Common myeloid progenitor, CD34-positive (primary cell): Measurements from ENCODE around the gene ALG12.

ENCODE experiments used
- CTCF ChIA-PET: fragments of 350-600 bp; sonication (Branson Sonifier 250); formaldehyde crosslinking; loops from one replicate; lab custom pipeline; 2021; ENCODE audit warnings: antibody characterized with exemption; lab: Charles Lee
- POLR2A ChIA-PET: fragments of 350-600 bp; sonication (Branson Sonifier 250); formaldehyde crosslinking; loops from one replicate; lab custom pipeline; 2021; ENCODE audit warnings: antibody characterized with exemption; lab: Charles Lee
- DNase-seq, 3 donors: peaks; one replicate each; pipeline versions ENCODE4 v3.0.0 to v3.0.0-alpha.2; 2013
- H3K27ac ChIP-seq, 2 experiments: 1 replicate in 1 of 2; 2 replicates in 1 of 2; pipeline ENCODE4 v1.7.0; 2013; ENCODE audit warnings: inconsistent platforms in 2 of 2, low read length in 2 of 2, mild to moderate bottlenecking in 2 of 2, low read depth in 1 of 2, moderate library complexity in 1 of 2; ENCODE audit not compliant: severe bottlenecking in 2 of 2, insufficient read depth in 1 of 2, poor library complexity in 1 of 2
- H3K27me3 ChIP-seq, 5 experiments: replicated peaks in 2 of 5; 1 replicate in 3 of 5; 2 replicates in 2 of 5; pipeline versions ENCODE4 v1.6.1 to v1.7.0; 2013; ENCODE audit warnings: low read length in 4 of 5, mild to moderate bottlenecking in 2 of 5, moderate library complexity in 2 of 5, inconsistent platforms in 1 of 5; ENCODE audit not compliant: insufficient read depth in 5 of 5, control insufficient read depth in 4 of 5
- H3K36me3 ChIP-seq, 4 experiments: 1 replicate in 2 of 4; 2 replicates in 2 of 4; pipeline versions ENCODE4 v1.6.1 to v1.7.0; 2013; ENCODE audit warnings: low read length in 3 of 4, control low read depth in 1 of 4, mild to moderate bottlenecking in 1 of 4; ENCODE audit not compliant: control insufficient read depth in 4 of 4, insufficient read depth in 4 of 4
- H3K4me1 ChIP-seq, 4 experiments: 1 replicate in 3 of 4; 2 replicates in 1 of 4; pipeline versions ENCODE4 v1.6.1 to v1.7.1; 2013; ENCODE audit warnings: low read length in 3 of 4, mild to moderate bottlenecking in 3 of 4, control low read depth in 1 of 4, inconsistent platforms in 1 of 4, moderate library complexity in 1 of 4; ENCODE audit not compliant: control insufficient read depth in 4 of 4, insufficient read depth in 4 of 4; ENCODE audit errors: control extremely low read depth in 1 of 4
- H3K4me3 ChIP-seq, 7 experiments: 1 replicate in 4 of 7; 2 replicates in 3 of 7; pipeline versions ENCODE4 v1.5.1 to v1.7.0; 2013; ENCODE audit warnings: mild to moderate bottlenecking in 7 of 7, low read length in 6 of 7, moderate library complexity in 6 of 7, inconsistent platforms in 2 of 7, low read depth in 2 of 7, control low read depth in 1 of 7; ENCODE audit not compliant: insufficient read depth in 4 of 7, control insufficient read depth in 1 of 7; ENCODE audit errors: extremely low read depth in 1 of 7
- H3K9me3 ChIP-seq, 5 experiments: 1 replicate in 4 of 5; 2 replicates in 1 of 5; pipeline versions ENCODE4 v1.6.1 to v1.7.1; 2013; ENCODE audit warnings: low read length in 4 of 5, mild to moderate bottlenecking in 2 of 5, inconsistent platforms in 1 of 5, low read depth in 1 of 5, moderate library complexity in 1 of 5; ENCODE audit not compliant: control insufficient read depth in 4 of 5, insufficient read depth in 2 of 5; ENCODE audit errors: control extremely low read depth in 1 of 5
- WGBS: methylation state at CpG from one replicate; pipeline ENCODE4 v1.1.5; 2013; ENCODE audit not compliant: insufficient coverage; 5-methylcytosine and 5-hydroxymethylcytosine counted together

The ALG12 gene

DNA sequence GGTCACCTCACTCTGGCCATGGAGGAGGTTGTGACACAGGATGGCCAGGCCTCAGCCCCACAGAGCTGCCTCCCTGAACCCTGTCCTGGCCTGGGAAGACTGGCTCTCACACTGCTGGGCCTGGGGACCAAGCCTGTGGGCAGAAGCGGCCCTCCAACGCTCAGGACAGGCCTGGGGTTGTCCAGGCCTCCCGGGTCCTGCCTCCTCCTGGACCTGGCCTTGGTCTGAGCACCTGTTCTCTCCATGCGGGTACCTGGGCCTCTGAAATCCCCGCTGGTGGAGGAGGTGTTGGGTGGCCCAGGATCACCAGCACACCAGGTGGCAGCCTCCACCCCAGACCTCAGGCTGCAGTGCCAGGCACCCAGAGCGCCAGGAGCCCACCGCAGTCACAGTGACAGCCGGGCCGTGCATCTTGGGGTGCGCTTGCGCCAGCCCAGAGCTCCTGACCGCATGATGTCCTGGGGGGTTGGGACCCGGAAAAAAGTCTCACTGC, 26.2 kb upstream of the ALG12 start:
- H3K9me3 ChIP-seq, result peaks cover 0 to 4% (median 0%) of the 10 kb centered on the region in 5 experiments
- POLR2A ChIA-PET, result no interaction called here
- DNase-seq, result no peak
- CTCF ChIA-PET, result interaction anchor here (1.4 kb wide), 1 partner anchor 14 kb away, joined by 5 read pairs; no protein-coding TSS in a partner anchor
- peaks cover 0 to 29% (median 10%) of the 10 kb centered on the region in 4 experiments for H3K4me1 ChIP-seq
- no peaks in the 10 kb centered on the region for H3K36me3 ChIP-seq
- H3K27me3 ChIP-seq, result no peaks in the 10 kb centered on the region
- H3K27ac ChIP-seq, result no peak overlapping the region
- no peak overlapping the region for H3K4me3 ChIP-seq
- 98% methylated on average over 10 of the region's 13 CpGs for WGBS

DNA sequence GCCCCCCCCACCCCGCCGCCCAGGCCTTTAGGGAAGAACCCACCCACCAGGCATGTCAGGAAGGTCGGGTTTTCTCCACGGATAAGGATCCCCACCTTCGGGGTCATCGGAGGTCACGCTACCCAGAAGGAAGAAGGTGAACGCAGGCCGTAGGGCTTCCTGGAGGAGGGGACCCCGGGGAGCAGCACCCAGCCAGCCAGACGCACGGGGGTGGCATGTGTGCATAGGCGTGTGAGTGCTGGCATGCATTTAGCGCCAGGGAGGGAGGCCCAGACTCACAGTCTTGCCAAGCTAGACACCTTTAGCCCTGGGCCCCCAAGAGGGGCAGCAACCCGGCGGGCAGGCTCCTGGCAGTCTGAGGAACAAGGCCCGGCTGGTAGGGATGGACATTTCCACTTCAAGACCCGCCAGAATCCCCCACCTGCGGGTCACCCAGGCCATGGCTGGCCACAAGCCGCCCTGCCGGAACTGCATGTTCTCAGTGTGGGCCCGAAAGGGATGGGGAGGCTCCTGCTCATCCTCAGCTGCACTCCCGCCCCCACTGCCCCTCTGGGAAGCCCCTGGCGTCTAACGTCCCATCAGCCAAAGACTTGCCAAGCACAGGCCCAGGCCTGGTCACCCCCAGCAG, 25.6 kb upstream of the ALG12 start:
- Histone ChIP-seq H3K9me3 (peaks cover 0 to 4% (median 0%) of the 10 kb centered on the region in 5 experiments), H3K36me3 (no peaks in the 10 kb centered on the region), H3K4me3 (no peak overlapping the region), H3K4me1 (peaks cover 0 to 29% (median 10%) of the 10 kb centered on the region in 4 experiments), H3K27me3 (no peaks in the 10 kb centered on the region), H3K27ac (no peak overlapping the region)
- DNase-seq, result no peak
- WGBS, result 93% methylated on average over 24 of the region's 25 CpGs
- ChIA-PET CTCF (interaction anchor here (1.4 kb wide), 1 partner anchor 13 kb away, joined by 5 read pairs; no protein-coding TSS in a partner anchor), POLR2A (no interaction called here)

DNA sequence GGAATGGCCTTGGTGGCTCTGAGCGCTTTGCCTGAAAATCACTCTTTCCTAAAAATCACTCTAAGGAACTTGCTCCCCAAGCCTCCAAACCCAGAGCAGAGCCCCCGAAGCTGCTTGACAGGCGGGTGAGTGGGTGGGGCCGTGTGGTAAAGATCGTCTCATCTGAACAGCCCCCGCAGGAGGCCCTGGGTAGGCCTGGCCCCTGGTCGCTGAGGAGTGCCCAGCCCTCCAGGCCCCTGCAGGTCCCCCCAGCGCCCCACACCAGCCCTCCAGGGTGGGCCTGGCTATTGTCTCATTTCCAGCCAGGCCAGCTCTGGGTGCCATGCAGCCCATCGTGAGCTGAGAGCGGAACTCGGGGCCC, 25.1 kb upstream of the ALG12 start:
- 100% methylated on average over 6 of the region's 11 CpGs for WGBS
- CTCF ChIA-PET, result interaction anchor here (1.4 kb wide), 1 partner anchor 13 kb away, joined by 5 read pairs; no protein-coding TSS in a partner anchor
- POLR2A ChIA-PET, result interaction anchor here (1.1 kb wide), 1 partner anchor 16 kb away, joined by 3 read pairs; no protein-coding TSS in a partner anchor

DNA sequence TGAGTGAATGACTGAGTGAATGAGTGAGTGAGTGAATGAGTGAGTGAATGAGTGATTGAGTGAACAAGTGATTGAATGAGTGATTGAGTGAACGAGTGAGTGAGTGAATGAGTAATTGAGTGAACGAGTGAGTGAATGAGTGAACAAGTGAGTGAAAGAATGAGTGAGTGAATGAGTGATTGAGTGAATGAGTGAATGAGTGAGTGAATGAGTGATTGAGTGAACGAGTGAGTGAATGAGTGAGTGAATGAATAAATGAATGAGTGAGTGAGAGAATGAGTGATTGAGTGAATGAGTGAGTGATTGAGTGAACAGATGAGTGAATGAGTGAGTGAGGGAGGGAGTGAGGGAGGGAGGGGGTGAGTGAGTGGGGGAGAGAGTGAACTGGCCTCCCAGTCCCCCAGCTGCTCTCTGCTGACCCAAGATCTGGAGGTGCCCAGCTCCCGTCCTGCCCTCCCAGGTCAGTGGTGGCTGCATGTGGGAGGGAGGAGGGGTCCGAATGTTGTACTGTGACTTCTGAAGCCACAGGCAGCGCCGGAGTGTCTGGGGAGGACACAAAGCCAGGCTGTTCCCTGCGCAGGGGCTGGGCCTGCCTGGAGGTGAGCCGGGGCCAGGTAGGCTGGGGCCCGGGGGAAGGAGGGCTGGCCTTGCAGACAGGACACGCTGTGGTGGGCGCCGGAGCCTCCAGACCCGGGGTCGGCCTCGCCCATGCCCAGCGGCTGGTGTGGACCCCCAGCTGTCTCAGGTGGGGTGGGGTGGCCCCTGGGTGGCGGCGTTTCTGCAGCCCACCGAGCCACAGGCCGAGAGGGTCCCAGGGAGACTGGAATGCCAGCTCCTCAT, 24.5 kb upstream of the ALG12 start:
- DNase-seq, result peak in 1 of 3 donors; percentile 44
- Histone ChIP-seq H3K9me3 (peaks cover 0 to 4% (median 0%) of the 10 kb centered on the region in 5 experiments), H3K27me3 (no peaks in the 10 kb centered on the region), H3K27ac (no peak overlapping the region), H3K36me3 (no peaks in the 10 kb centered on the region), H3K4me1 (peaks cover 0 to 40% (median 16%) of the 10 kb centered on the region in 4 experiments), H3K4me3 (no peak overlapping the region)
- WGBS, result 97% methylated on average over 21 of the region's 21 CpGs
- CTCF ChIA-PET, result no interaction called here
- POLR2A ChIA-PET, result interaction anchor here (1.1 kb wide), 1 partner anchor 17 kb away, joined by 3 read pairs; no protein-coding TSS in a partner anchor

More for the DNA sequence above, 25.1 kb upstream of the ALG12 start:
- Histone ChIP-seq H3K4me3 (no peak overlapping the region), H3K9me3 (peaks cover 0 to 4% (median 0%) of the 10 kb centered on the region in 5 experiments), H3K27ac (no peak overlapping the region), H3K36me3 (no peaks in the 10 kb centered on the region), H3K4me1 (peaks cover 0 to 34% (median 12%) of the 10 kb centered on the region in 4 experiments), H3K27me3 (no peaks in the 10 kb centered on the region)
- DNase-seq, result no peak

DNA sequence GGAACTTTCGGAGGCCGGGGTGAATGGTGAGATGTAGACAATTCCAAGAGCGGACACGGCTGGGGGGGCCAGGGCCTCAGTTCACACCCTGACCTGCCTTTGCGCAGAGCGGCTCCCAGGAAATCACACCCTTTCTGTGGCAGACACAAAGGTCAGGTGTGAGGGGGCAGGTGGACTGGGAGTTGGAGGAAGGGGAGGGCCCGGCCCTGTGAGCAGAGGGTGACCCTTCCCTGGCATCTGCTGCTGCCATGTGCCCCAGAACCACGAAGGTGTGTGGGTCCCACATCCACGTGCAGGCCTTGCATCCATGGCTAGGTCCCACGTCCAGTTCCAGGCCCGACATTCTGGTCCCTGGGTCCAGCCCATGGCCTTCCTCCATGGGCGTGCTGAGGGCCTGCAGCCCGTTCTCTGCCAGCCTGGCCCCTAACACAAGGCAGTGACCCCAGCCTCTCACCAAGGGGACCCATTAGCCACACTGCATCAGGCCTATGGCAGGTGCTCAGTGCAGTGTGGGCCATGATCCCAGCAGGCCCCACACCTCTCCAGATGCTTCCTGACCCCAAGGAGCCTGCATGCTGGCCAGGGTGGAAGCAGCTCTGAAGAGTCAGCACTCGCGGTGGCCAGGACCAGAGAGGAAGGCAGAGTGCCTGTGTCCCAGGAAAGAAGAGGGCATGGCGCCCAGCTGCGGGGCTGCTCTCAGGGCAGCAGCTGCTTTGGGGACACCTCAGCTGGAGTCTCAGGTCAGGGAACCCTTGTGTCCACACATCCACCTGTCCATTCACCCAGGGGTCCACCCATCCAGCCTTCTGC, 23.5 kb upstream of the ALG12 start:
- no peak for DNase-seq
- no peaks in the 10 kb centered on the region for H3K27me3 ChIP-seq
- no peak overlapping the region for H3K27ac ChIP-seq
- peaks cover 0 to 4% (median 0%) of the 10 kb centered on the region in 5 experiments for H3K9me3 ChIP-seq
- H3K4me1 ChIP-seq, result peaks cover 0 to 48% (median 26%) of the 10 kb centered on the region in 4 experiments
- ChIA-PET CTCF (interaction anchor here (1.0 kb wide), 1 partner anchor 89 kb away, joined by 3 read pairs; no protein-coding TSS in a partner anchor), POLR2A (no interaction called here)
- H3K36me3 ChIP-seq, result no peaks in the 10 kb centered on the region
- 93% methylated on average over 16 of the region's 17 CpGs for WGBS
- no peak overlapping the region for H3K4me3 ChIP-seq

DNA sequence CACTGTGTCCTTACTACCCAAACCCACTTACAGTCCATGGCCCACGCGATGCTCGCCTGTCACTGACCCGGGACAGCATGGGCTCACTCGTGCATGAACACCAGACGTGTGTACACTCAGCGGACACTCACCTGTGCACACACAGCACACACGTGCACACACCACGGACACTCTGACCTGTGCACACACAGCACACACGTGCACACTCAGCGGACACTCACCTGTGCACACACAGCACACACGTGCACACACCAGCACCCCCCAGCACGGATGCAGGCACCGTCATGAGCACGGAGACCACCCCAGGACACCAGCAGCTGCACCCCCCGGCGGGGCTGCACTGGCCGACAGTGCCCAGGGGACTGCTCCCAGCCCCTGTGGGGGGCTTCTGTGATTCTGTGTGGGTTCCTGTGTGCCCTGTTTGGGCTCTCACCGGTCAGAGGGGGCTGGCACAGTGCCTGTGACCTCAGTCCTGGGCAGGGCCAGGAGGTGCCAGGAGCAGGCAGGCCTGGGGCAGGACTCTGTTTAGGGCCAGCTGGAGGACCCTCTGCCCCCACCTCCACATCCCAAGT, 20.4 kb upstream of the ALG12 start:
- H3K27ac ChIP-seq, result no peak overlapping the region
- no peaks in the 10 kb centered on the region for H3K36me3 ChIP-seq
- peaks cover 0 to 4% (median 0%) of the 10 kb centered on the region in 5 experiments for H3K9me3 ChIP-seq
- no peaks in the 10 kb centered on the region for H3K27me3 ChIP-seq
- ChIA-PET POLR2A (no interaction called here), CTCF (interaction anchor here (1.2 to 2.0 kb wide), 4 partner anchors 16 to 77 kb away, joined by 3 to 8 read pairs (median 6); partner anchors contain the start of gene PIM3)
- peaks cover 0 to 47% (median 37%) of the 10 kb centered on the region in 4 experiments for H3K4me1 ChIP-seq
- H3K4me3 ChIP-seq, result no peak overlapping the region
- no peak for DNase-seq
- 86% methylated on average over 14 of the region's 19 CpGs for WGBS
